HG03097 (cell line): ENCODE results near the gene INTS15.
A peak's percentile ranks its signal among the peaks of the same experiment; 100 is the strongest.
"Not testable (repeated sequence)": the region's sequence is repeated elsewhere in the genome, so short reads cannot be mapped to it uniquely, and the experiment has no call there.

Experiments used
- ATAC-seq: cut with Tn5 transposase; IDR thresholded peaks from one replicate; pipeline ENCODE4 v1.9.1; 2021; ENCODE audit not compliant: unreplicated experiment, low FRiP score

The INTS15 gene

GRCh38 chr7:6616854-6617643, 27.2 kb downstream of the INTS15 start:
- ATAC-seq: no peak

GRCh38 chr7:6618621-6619020, 28.8 kb downstream of the INTS15 start:
- ATAC-seq: no peak

GRCh38 chr7:6619961-6620360, 30.1 kb downstream of the INTS15 start:
- ATAC-seq: no peak

DNA sequence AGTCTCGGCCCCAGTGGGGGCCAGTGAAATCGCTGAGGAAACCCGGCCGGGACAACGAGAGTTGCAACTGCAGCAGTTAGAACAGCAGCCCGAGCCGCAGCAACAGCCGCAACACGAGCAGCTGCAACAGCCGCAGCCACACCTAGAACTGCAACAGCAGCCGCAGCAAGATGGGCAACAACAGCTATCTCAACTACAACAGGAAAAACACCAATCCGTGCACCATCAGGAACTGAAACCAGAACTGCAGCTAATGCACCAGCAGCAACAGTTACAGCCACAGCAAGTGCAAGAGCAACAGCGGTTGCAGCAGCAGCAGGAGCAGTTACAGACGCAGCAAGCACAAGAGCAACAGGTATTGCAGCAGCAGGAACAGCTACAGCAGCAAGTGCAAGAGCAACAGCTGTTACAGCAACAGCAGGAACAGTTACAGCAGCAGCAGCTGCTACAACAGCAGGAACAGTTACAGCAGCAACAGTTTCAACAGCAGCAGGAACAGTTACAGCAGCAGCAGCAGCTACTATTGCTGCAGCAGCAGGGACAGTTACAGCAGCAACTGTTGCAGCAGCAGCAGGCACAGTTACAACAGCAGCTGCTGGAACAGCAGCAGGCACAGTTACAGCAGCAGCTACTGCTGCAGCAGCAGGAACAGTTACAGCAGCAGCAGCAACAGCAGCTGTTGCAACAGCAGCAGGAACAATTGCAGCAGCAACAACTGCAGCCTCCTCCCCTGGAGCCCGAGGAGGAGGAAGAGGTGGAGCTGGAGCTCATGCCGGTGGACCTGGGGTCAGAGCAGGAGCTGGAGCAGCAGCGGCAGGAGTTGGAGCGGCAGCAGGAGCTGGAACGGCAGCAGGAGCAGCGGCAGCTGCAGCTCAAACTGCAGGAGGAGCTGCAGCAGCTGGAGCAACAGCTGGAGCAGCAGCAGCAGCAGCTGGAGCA, 31.6 kb downstream of the INTS15 start:
- ATAC-seq: no peak

- ATAC-seq: no peak
Measured at GRCh38 chr7:6622134-6622710, 32.4 kb downstream of the INTS15 start.

- ATAC-seq: no peak
Measured at GRCh38 chr7:6623589-6624245, 33.9 kb downstream of the INTS15 start.

DNA sequence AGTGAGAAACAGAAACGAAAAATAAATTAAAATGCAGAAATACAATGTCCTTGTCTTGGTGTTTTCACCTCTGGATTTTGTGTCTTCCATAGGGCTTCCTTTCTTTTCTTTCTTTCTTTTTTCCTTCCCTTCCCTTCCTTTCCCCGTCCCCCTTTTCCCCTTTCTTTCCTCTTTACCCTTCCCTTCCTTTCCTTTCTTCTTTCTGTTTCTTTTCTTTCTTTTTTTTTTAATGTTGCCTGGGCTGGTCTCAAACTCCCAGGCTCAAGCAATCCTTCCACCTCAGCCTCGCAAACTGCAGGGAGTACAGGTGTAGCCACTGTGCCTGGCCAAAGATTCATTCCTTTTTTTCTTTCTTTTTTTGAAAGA, 34.4 kb downstream of the INTS15 start:
- ATAC-seq: no peak

DNA sequence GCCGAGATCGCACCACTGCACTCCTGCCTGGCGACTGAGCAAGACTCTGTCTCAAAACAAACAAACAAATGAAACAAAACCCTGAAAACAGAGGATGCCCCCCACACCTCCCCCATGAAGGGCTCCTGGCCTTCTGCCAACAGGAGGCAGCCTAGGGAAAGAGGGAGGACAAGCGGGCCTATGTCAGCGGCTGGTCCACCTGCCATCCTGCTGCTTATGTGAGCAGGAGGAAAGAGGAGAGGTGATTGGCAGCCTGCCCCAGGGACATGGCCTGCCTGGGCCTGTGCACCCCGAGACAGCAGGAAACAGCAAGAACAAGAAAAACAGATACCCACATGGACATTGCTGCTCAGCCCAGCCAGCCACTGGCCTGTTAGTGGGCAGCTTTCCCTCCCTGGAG, 38.2 kb downstream of the INTS15 start:
- no peak for ATAC-seq

- ATAC-seq: no peak
Measured at GRCh38 chr7:6630007-6630849, 40.4 kb downstream of the INTS15 start.

GRCh38 chr7:6631605-6632004, 41.8 kb downstream of the INTS15 start:
- ATAC-seq: no peak

GRCh38 chr7:6634021-6634420, 44.2 kb downstream of the INTS15 start:
- ATAC-seq: no peak

GRCh38 chr7:6634971-6635370, 45.1 kb downstream of the INTS15 start:
- not testable (repeated sequence) for ATAC-seq

GRCh38 chr7:6636741-6637543, 47.1 kb downstream of the INTS15 start, which contains the start of gene ZNF316:
Gene ZNF316, plus strand, starts transcription at chr7:6637318. Its CDS starts 5,092 bp downstream, at chr7:6642410.
- peak; percentile 56 for ATAC-seq

GRCh38 chr7:6637544-6638229, 47.9 kb downstream of the INTS15 start:
- ATAC-seq: peak; percentile 75

GRCh38 chr7:6639032-6639431, 49.2 kb downstream of the INTS15 start:
- no peak for ATAC-seq

DNA sequence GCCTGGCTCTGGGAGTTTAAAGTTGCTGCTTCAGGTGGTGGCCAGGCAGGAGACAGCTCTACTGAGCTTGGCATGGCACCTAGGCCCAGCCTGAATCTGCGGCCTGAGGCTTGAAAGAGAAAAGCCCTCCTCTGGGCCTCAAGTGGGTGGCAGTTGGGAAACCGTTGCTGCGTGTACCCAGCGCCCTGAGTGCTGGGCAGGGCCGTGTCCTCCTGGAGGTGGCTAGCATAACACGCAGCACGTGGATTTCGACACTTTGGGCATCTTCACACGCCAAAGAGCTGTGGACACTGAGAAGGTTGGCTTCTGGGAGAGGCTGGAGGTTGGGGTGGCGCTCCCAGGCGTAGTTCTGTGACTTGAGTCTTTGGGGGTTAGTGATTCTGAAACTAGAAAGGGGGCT, 49.8 kb downstream of the INTS15 start:
- ATAC-seq: no peak

- ATAC-seq: no peak
Measured at GRCh38 chr7:6640246-6640721, 50.5 kb downstream of the INTS15 start.

DNA sequence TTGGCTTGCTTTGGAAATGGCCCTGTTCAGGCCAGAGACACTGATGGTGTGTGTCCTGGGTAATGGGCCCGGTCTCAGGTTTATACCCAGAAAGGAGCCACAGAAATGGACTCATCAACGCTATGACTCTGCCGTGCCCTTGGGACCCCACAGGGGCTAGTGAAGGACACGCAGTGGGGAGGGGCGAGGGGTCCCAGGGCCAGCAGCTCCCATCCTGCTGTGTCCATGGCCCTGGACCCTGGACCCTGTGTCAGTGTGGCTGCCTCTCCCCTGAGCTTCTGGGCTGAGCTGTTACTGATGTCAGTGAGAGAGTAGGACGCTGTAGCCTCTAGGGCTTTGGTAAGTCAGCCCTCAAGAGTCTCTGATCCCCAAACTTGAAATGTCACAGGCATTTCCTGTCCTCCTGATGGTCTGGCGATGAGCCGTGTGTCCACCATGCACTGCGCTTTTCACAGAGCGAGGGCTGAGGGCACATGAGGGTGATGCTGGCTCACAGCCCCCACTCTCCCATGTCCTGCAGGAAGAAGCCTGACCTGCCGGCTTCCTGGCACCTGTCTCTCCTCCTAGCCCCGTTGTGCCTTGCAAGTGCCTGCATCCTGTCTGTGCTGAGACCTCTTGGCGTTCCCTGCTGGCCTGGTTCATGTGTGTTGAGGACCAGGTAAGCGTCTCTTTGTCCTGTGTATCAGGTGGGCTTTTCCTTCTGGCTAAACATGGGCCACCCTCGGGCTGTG, 51.6 kb downstream of the INTS15 start:
- ATAC-seq: no peak
